ENCODE results near the gene SRSF10.
"Not testable (repeated sequence)": the region's sequence is repeated elsewhere in the genome, so short reads cannot be mapped to it uniquely, and the experiment has no call there.

The SRSF10 gene

DNA sequence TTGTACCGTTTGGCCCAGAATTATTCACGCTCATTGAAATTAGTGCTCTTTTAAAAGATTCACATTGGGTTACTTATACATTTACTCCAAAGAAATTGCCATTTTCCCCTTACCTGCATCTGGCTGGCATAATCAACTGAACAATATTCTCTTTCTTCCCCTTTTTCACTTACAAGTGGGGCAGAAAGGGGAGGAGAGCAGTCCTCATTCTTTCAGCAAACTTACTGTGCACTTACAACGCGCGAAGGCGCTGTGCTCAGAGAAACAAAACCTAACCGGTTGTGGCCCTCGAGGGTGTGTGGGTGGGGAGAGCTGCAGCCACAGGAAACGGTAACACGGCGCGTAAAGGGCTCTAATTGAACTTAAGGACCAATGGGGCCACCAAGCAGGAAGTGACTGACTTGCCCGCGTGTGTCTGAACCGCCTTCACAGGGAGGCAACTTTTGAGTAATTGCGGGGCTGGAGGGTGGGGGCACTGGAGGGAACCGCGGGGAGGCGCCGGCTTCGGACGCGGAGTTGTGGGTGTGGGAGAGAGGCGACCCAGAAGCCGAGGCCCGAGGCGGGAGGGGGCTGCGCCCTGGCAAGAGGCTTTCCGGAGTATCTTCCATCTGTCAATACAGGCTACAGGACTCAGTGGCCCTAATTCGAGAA lies 21.2 kb downstream of the SRSF10 start:
- DNase-seq (ENCODE audit: low spot score) = peak; percentile 92

DNA sequence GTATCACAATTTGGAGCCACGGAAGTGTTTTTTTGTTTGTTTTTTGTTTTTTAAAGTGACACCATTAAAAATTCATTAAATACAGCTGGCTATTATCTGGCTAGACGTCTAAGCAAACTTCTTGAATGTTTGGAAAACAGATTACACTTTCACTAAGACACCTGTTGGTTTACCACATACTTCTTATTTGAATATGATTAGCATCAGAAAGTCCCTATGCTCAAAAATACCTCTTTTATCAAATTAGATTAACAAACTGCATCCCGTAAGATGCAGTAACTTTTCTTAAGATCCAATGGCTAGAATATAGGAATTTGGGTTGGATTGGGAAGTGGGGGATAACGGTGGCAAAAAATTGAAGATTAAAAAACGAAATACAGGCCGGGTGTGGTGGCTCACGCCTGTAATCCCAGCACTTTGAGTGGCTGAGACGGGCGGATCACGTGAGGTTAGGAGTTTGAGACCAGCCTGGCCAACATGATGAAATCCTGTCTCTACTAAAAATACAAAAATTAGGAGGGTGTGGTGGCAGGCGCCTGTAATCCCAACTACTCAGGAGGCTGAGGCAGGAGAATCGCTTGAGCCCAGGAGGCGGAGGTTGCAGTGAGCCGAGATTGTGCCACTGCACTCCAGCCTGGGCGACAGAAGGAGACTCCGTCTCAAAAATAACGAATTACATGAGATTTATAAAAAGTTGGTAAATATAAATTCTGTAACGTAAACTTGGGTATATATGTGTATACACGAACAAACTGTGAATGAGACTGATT lies 21.9 kb downstream of the SRSF10 start:
- not testable (repeated sequence) for DNase-seq (ENCODE audit: low spot score)

DNA sequence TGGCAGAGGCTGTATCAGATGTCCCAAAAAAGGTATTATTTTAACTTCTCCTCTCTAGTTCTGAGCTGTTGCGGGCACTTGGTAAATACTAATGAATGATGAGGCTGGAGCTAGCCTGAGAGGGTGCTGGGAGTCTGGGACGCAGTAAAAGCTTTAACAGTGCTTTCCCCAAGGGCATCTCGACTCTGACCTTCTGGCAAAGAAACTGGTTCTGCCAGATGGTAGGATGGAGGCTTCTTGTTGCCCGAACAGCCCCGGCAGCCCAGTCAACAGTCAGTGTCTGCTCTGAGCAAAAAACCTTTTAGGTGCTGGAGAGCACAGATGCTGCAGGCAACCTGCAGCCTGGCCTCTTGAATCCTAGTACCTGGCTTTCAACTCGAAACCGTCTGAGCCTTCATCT lies 23.0 kb downstream of the SRSF10 start:
- DNase-seq (ENCODE audit: low spot score) = no peak

DNA sequence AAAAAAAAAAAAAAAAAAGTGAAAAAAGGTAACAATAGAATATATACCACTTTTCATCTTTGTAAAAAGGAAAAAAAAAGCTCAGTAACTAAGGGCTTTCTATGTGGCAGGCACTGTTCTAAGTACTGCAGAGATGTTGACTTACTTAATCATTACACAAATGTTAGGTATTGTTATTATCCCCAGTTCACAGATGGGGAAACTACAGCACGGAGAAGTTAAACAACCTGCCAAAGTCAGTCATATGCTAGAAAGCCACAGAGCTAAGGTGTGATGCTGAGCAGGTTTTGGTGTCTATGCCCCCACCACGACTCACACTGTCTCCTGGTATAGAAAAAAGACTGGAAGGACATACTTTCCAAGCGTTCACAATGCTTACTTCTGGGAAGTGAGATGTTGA lies 27.1 kb downstream of the SRSF10 start:
- no peak for DNase-seq (ENCODE audit: low spot score)

DNA sequence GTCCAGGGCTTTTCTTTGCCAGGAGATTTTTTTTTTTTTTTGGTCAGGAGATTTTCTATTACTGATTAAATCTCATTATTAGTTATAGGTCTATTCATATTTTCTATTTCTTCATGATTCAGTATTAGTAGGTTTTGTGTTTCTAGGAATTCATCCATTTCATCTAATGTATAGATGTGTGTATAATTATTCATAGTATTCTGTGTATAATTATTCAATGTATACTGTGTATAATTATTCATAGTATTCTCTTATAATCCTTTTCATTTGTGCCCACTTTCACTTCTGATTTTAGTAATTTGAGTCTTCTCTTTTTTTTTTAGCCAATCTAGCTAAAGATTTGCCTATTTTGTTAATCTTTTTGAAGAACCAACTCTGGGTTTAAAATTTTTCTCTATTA lies 32.8 kb downstream of the SRSF10 start:
- DNase-seq (ENCODE audit: low spot score) = no peak

DNA sequence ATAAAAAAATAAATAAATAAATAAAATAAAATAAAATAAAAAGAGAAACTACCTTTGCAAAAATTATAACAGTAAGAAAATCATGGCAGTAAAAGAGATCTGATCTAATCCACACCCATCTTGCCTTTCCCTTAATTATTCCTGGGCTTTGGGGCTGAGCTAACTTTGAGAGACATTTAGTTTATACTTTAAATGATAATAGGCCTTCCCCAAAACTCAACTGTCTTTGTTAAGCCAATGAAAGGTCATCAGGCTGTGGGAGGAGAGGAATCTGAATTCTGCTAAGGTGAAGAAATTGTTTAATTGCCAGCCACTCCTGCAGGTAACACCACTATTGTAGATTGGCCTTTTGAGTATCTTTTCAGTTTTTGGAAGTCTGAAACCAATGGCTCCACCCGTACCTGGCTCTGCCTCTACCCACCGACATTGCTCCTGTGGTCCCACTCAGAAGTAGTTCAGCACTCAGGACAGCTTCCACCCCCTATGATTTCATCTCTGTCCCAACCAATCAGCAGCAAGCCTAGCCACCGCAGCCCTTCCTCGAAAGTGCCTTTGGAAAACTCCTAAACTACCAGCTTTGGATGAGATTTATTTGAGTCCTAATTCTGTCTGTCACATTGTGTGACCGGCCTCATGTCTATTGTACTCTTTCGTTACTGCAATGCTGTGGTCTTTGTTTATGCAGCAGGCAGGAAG lies 43.5 kb downstream of the SRSF10 start:
- no peak for DNase-seq (ENCODE audit: low spot score)

DNA sequence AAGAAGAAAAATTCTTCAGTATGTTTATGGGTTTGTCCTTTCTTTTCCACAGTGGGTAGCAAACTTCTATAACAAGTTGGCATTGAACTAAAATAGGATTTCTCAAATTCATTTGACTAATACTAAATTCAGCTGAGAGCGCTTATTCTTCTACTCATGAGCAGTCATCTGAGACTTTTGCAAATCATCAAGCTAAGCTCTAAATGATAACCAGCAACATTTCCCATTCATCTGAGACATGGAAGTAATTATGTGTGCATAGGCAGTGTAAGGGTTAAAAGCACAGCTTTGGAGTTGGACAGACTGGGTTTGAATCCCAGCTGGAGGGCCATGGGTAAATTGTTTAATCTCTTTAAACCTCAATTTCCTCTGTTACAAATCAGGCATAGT lies 48.6 kb downstream of the SRSF10 start:
- no peak for DNase-seq (ENCODE audit: low spot score)

DNA sequence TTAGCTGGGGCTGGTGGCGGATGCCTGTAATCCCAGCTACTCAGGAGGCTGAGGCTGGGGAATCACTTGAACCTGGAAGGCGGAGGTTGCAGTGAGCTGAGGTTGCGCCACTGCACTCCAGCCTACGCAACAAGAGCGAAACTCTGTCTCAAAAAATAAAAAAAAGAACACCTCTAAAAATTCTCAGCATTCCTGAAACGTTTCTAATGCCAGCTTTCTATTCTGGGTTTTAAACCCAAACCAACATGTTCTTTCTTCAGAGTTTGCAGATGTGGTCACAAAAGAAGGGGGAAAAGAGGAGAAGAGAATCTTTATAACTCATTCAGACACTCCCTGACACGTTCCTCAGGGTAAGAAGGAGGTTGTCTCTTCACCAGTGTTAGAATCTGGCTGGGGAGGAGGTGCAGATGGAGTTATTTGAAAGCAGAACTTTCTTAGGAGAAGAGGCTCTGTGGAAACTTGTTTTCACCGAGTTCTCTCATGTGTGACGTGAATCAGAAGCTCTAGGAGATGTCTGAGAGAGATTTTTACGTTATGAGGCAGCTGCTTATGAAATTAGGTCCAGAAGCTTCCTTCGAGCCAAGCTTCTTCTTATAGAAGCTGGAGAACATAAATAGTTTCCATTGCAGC lies 49.2 kb downstream of the SRSF10 start:
- no peak for DNase-seq (ENCODE audit: low spot score)

DNA sequence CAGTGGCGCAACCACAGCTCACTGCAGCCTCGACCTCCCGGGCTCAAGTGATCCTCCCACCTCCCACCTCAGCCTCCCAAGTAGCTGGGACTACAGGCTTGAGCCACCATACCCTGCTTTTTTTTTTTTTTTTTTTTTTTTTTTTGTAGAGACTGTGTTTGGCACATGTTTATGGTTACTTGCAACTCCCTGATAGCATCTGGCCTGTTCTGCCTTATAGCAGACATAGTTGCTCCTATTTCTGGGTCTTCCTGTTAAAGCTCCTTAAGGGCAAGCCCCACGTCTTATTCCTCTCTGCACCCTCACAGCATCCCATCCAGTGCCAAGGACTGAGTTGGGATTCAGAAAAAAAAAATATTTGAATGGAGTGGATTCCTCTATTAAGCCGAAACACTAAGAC lies 49.9 kb downstream of the SRSF10 start:
- DNase-seq (ENCODE audit: low spot score) = no peak

DNA sequence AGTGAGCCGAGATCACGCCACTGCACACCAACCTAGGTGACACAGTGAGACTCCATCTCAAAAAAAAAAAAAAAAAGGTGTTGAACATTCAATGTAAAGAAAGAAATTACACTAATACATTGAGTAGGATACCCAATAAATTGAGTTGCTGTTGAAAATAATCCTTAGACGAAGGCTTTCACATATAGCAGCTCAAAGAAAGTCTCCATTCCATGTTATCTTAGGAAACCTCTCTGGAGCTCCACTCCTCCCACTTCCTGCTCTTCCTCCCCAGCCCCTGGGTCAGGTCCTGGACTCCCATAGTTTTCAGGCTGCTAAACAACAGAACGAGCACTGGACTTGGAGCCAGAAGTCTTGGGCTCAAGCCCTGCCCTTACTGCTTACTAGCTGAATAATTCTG lies 51.3 kb downstream of the SRSF10 start:
- no peak for DNase-seq (ENCODE audit: low spot score)

DNA sequence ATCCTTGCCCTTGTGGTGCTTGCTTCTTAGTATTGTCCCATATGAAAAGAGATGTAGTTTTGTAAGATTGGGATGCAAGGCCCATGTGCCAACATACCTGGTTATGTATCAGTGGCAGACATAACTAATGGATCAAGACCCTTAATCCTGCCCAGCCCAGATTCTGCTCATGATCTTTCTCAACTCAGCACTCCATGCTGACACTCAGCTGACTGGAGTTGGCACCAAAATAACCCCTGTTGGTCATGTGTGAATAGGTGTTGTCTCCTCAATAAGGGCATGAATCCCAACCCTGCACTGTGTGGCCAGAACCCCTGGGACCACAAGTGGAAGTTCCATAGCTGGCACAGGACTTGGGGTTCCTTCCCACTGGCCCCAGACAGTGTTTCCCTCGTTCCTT lies 53.0 kb downstream of the SRSF10 start:
- DNase-seq (ENCODE audit: low spot score) = no peak

DNA sequence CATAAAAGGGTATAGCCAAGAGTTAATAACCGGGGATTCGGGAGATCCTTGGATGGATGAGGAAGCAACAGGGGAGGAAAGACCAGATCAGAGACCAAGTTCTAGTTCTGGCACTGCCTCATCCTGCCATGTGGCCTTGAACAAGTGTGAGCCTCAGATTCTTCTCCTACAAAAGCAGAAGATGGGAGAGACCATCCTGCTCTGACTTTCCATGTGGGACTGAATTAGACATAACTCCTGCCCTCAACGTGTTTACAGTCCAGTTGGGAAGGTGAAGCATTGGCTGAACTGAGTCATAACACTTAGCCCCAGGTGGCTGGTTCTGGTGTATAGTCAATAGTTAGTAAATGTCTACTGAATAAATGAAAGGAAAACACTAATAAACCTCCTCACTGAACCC lies 54.8 kb downstream of the SRSF10 start:
- DNase-seq (ENCODE audit: low spot score) = no peak

DNA sequence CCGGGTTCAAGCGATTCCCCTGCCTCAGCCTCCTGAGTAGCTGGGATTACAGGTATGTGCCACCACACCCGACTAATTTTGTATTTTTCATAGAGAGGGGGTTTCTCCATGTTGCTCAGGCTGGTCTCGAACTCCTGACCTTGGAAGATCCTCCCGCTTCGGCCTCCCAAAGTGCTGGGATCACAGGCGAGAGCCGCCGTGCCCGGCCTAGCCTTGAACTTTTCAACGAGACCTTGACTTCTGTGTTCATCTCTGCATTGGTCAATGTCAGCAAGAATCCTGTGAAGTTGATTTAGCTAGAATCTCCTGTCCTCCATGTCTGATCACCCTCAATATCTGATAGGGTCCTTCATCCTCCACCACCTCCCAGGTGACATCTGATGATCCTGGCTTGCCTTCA lies 55.5 kb downstream of the SRSF10 start:
- DNase-seq (ENCODE audit: low spot score) = no peak

DNA sequence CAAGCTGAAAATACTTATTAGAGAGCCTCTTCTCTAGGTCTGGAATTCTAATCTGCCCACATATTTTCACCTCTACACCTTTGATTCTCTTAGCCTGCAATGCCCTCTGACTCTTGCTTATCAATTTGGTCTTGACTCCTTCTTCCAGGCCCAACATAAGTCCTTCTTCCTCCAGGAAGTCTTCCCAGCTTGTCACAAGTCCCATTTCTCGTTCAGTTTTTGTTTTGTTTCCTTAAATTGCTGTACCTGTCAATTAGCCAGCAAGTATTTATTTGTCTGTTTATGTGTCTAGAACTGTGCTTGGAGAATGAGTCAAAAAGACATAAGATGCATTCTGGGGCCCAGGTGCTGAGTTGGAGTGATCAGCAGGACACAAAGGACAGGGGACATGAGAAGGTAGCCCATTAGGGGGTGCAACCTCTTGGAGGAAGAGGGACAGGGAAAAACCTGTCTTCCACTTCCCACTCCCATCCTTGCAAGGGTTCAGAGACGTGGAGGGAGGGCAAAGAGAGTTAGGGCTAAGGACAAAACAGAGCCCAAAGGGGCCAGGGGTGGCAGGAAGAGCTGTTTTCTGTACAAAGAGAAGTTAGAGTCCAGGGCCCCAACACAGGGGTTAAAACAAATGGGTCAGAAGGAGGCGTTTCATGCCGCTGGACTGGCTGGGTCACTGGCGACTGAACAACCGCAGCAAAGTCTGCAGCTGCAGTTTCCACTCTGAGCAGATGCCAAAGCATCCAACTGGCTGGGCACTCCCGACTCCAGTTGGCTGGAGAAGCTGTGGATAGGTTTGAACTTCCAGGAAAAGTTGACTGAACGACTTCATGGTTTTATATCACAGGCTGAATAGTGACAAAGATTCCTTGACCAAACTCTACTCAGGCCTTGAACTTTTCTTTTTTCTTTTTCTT lies 56.3 kb downstream of the SRSF10 start:
- no peak for DNase-seq (ENCODE audit: low spot score)

DNA sequence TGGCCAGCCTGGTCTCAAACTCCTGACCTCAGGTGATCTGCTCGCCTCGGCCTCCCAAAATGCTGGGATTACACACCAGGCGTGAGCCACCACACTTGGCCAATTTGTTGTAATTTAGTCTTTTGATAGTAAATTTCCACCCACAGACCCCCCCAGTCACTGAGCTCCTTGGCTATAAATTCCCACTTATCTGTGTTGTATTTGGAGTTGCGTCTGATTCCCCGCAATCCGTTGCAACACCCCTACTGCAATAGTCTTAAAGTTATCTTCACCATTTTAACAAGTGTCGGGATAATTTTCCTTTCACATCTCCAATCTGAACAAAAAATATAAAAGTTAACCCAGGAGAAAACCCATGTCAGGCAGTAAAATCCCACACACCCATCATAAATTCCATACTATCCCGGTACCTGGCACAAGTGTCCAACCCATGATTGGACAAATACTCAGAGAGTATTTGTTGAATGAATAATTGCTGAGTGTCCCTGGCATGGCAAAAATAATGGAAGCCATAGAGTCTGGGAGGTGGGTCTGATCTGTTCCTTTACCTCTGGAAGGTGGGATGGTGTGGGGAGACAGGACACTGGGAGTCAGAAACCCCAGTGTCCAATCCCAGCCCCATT lies 57.7 kb downstream of the SRSF10 start:
- no peak for DNase-seq (ENCODE audit: low spot score)

DNA sequence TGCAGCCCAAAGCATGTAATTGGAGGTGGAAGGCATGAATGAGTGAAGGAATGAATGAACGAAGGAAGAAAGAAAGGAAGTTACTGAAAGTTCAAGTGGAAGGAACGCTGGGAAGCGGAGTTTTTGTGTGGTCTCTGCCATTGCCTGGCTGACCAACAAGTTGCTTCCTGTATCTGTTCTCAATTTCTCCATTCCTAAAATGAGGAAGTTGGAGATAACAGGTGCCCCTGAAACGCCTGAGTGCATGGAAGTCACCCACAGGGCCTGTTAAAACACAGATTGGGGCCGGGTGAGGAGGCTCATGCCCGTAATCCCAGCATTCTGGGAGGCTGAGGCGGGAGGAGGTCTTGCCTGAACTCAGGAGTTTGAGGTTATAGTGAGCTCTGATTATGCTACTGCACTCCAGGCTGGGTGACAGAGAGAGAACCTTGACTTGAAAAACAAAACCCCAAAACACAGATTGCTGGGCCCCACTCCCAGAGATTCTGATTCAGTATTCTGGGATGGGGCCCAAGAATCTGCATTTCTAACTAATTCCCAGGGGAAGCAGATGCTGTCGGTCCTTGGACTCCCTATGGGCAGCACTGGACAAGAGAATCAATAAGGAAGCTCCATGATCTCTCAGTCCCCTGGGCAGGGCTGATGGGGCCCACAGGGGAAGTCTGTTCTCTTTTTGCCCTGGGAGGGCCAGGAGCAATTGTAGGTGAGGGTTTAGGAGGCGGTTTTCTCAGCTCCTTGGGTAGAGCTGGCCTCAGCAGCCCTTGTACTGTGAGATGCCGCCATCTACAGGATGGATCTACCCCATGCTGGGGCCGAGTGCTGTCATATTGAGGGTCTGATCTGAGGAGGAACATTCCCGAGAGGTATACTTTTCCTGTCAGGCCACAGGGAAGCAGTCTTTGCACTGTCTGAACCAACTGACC lies 63.7 kb downstream of the SRSF10 start:
- DNase-seq (ENCODE audit: low spot score) = peak; percentile 57

DNA sequence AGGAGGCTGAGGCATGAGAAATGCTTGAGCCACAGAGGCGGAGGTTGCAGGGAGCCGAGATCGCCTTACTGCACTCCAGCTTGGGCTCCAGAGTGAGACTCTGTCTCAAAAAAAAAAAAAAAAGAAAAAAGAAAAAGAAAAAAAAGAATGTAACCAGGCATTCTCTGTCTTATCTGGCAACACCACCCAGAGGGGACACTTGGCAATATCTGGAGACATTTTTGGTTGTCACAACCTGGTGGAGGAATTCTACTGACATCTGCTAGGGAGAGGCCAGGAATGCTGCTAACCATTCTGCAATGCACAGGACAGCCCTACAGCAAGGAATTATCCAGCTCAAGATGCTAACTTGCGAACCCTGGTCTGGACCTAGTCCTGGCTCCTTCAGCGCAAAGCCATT lies 64.7 kb downstream of the SRSF10 start:
- DNase-seq (ENCODE audit: low spot score) = no peak

DNA sequence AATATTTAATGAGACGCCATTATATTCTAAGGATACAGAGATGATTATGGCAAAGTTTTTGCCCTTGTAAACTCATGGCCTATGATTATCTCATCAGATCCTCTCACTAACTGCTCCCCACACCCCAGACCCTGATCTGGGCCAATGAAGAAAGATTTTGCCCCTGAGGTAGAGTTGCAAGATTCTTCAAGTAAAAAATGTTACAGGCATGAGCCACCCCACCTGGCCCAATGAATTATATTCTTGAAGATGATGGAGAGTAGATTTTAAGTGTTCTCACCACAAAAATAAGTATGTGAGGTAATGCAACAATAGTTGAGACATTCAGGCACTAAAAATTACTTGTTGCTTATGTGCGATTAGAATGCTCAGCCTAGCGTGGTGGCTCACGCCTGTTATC lies 65.2 kb downstream of the SRSF10 start:
- no peak for DNase-seq (ENCODE audit: low spot score)

Data from CD4-positive, alpha-beta T cell treated with Interleukin-15 for 4 hours (primary cell).